ENCODE measurements around the gene ZNF396. TPM values are rescaled to one million over a fixed set of nuclear protein-coding genes. Genes with fewer than 3 reads are reported as not detected.

ZNF396 gene
- total RNA-seq, 1 donor from 2014 or later: 3.1 TPM

GRCh38 chr18:35326695-35327387, 50.3 kb downstream of the ZNF396 start:
- Histone ChIP-seq H3K27ac (no peak overlapping the region), H3K4me3 (no peak overlapping the region), H3K27me3 (no peaks in the 10 kb centered on the region), H3K9me3 (no peaks in the 10 kb centered on the region), H3K4me1 (no peaks in the 10 kb centered on the region), H3K36me3 (peaks cover 4% of the 10 kb centered on the region)
- intact Hi-C loops (cut with DNase I): no loop called here
- ATAC-seq: no peak
- DNase-seq: no peak
- TF ChIP-seq CTCF (IDR thresholded peaks at IDR 0.05): no peak

GRCh38 chr18:35324926-35325655, 52.0 kb downstream of the ZNF396 start:
- Histone ChIP-seq H3K27ac (no peak overlapping the region), H3K36me3 (no peaks in the 10 kb centered on the region), H3K9me3 (no peaks in the 10 kb centered on the region), H3K27me3 (no peaks in the 10 kb centered on the region), H3K4me3 (no peak overlapping the region), H3K4me1 (no peaks in the 10 kb centered on the region)
- intact Hi-C loops (cut with DNase I): no loop called here
- DNase-seq (no peak), ATAC-seq (no peak)
- TF ChIP-seq CTCF (IDR thresholded peaks at IDR 0.05): no peak

GRCh38 chr18:35322486-35323458, 54.4 kb downstream of the ZNF396 start:
- no peak overlapping the region for H3K4me3 ChIP-seq
- intact Hi-C loops (cut with DNase I): no loop called here
- DNase-seq (no peak), ATAC-seq (no peak)
- TF ChIP-seq CTCF (IDR thresholded peaks at IDR 0.05): no peak
- H3K4me1 ChIP-seq: no peaks in the 10 kb centered on the region
- H3K9me3 ChIP-seq: no peaks in the 10 kb centered on the region
- no peak overlapping the region for H3K27ac ChIP-seq
- H3K36me3 ChIP-seq: no peaks in the 10 kb centered on the region
- no peaks in the 10 kb centered on the region for H3K27me3 ChIP-seq

Other genes starting within 250 kb of the ZNF396 start
- 29.2 TPM for gene ZNF397, start 136.3 kb downstream of the ZNF396 start, total RNA-seq
- gene ZSCAN30, start 87.1 kb downstream of the ZNF396 start, total RNA-seq: 18.9 TPM
- gene ZNF24, start 32.9 kb downstream of the ZNF396 start, total RNA-seq: 54.7 TPM
- gene INO80C, start 120.6 kb upstream of the ZNF396 start, total RNA-seq: 34.6 TPM
- gene GALNT1, start 204.4 kb upstream of the ZNF396 start, total RNA-seq: 74.5 TPM